Sigmoid colon (tissue), 4 donors: ENCODE results near the gene SPDYE9.
"Not testable (repeated sequence)": the region's sequence is repeated elsewhere in the genome, so short reads cannot be mapped to it uniquely, and the experiment has no call there.

Experiments
- EP300 ChIP-seq, 4 donors: sonication (generic); formaldehyde crosslinking; IDR thresholded peaks; one replicate each; pipeline ENCODE4 v1.6.1; 2017; ENCODE audit warnings: antibody characterized with exemption in 4 of 4
- POLR2A ChIP-seq, 2 donors: fragments of 450-650 bp; IDR thresholded peaks; one replicate each; pipeline ENCODE4 v1.6.1; 2016; ENCODE audit warnings: antibody characterized with exemption in 2 of 2, mild to moderate bottlenecking in 2 of 2, moderate library complexity in 2 of 2
- POLR2AphosphoS5 ChIP-seq, 4 donors: sonication (generic); formaldehyde crosslinking; IDR thresholded peaks; one replicate each; pipeline ENCODE4 v1.6.1; 2017; ENCODE audit warnings: antibody characterized with exemption in 4 of 4

DNA sequence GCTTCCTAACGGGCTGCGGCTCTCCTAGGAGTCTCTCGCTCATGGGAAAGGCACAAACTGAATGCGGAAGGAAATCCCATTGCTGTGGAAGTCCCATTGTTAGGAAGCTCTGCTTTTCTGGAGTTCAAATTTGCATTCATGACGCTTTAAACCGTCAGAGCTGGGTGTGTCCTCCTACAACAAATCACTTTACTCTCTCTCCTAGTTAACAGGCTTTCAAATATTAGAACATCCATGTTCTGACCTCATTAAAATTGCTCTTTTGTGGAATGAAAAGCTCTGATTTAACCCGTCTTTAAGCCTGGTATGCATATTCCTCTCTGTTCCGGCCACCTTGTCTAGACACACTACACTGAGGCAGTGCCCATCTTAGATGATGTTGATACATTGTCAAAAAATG, 56.2 kb downstream of the SPDYE9 start, which contains the start of gene SPDYE8:
- not testable (repeated sequence) for TF ChIP-seq POLR2AphosphoS5, EP300, POLR2A (IDR thresholded peaks at IDR 0.05)
